ENCODE measurements around the gene ZFP1.

GRCh38 chr16:75197522-75198134, 49.3 kb downstream of the ZFP1 start:
- TF ChIP-seq CTCF (IDR thresholded peaks at IDR 0.05) (no peak), POLR2A (IDR thresholded peaks at IDR 0.05) (no peak)

Measured in lower leg skin (tissue), 3 donors.